Thyroid gland (tissue), 4 donors: Measurements from ENCODE around the gene TNRC6B. TPM values are rescaled to one million over a fixed set of nuclear protein-coding genes. Genes with fewer than 3 reads are reported as not detected.

Experiments used
- DNase-seq, 2 donors: peaks; one replicate each; pipeline ENCODE4 v3.0.0-alpha.2; 2019
- H3K27ac ChIP-seq, 3 donors: fragments of 200-600 bp; sonication (generic); 1 replicate in 2 of 3; 2 replicates in 1 of 3; pipeline ENCODE4 v1.5.1; 2016 to 2019; ENCODE audit warnings: mild to moderate bottlenecking in 1 of 3, moderate library complexity in 1 of 3
- H3K27me3 ChIP-seq: fragments of 200-600 bp; sonication (generic); one replicate; pipeline ENCODE4 v1.5.1; 2019
- H3K36me3 ChIP-seq, 2 donors: fragments of 200-600 bp; sonication (generic); one replicate each; pipeline ENCODE4 v1.5.1; 2016 to 2019
- H3K4me1 ChIP-seq, 2 donors: fragments of 200-600 bp; sonication (generic); one replicate each; pipeline ENCODE4 v1.5.1; 2017 to 2019
- H3K4me3 ChIP-seq, 3 donors: fragments of 200-600 bp; sonication (generic); replicated peaks in 1 of 3; 1 replicate in 2 of 3; 2 replicates in 1 of 3; pipeline ENCODE4 v1.5.1; 2016; ENCODE audit warnings: mild to moderate bottlenecking in 1 of 3
- H3K9me3 ChIP-seq: fragments of 200-600 bp; sonication (generic); one replicate; pipeline ENCODE4 v1.5.1; 2017
- POLR2A ChIP-seq, 2 donors: fragments of 450-650 bp; IDR thresholded peaks; one replicate each; pipeline ENCODE4 v1.6.1; 2017; ENCODE audit warnings: antibody characterized with exemption in 2 of 2, mild to moderate bottlenecking in 2 of 2, moderate library complexity in 1 of 2
- WGBS, 2 donors: methylation state at CpG; one replicate each; pipeline ENCODE4 v1.1.5; 2017; 5-methylcytosine and 5-hydroxymethylcytosine counted together
- intact Hi-C: fragments of 100-400 bp; cut with DNase I; formaldehyde crosslinking; loops from one replicate; pipeline ENCODE4 v1.15.1; 2023
- total RNA-seq, 4 donors: library from RNA; depleted of rRNA; stranded (reverse); fragments of >200 nt; gene quantifications; one replicate each; pipeline ENCODE4 v1.2.3, GENCODE V29; 2016
- TF ChIP-seq, protein P1 (sequence below), 6 experiments: fragments of 200-600 bp in 3 of 6; fragments of 450-650 bp in 3 of 6; sonication (generic) in 3 of 6; IDR thresholded peaks; one replicate each; pipeline ENCODE4 v1.5.1; 2016 to 2019; ENCODE audit warnings: antibody characterized with exemption in 6 of 6, mild to moderate bottlenecking in 2 of 6, inconsistent platforms in 1 of 6, moderate library complexity in 1 of 6

The TNRC6B gene
- total RNA-seq, 4 donors from 2014 or later: 46.1 to 202 (median 114) TPM

DNA sequence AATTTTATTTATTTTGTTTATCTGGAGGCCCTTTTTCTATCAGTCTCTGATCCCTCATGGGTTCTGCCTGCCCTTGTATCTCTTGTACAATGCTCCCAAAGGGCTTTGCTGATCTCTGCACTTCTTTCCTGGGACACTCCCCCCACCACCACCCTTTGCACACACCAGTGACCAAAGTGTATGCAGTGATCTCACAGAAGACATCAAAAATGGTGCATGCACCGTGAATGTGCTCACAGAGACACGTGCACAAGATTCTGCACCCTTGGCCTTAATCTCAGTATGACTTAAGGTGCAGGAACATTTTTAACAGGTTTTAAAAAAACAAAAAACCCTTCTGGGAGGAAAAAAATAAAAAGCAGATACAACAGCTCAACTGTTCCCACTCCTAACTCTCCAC is 156.3 kb downstream of the TNRC6B start:
- TF ChIP-seq, protein P1, sequence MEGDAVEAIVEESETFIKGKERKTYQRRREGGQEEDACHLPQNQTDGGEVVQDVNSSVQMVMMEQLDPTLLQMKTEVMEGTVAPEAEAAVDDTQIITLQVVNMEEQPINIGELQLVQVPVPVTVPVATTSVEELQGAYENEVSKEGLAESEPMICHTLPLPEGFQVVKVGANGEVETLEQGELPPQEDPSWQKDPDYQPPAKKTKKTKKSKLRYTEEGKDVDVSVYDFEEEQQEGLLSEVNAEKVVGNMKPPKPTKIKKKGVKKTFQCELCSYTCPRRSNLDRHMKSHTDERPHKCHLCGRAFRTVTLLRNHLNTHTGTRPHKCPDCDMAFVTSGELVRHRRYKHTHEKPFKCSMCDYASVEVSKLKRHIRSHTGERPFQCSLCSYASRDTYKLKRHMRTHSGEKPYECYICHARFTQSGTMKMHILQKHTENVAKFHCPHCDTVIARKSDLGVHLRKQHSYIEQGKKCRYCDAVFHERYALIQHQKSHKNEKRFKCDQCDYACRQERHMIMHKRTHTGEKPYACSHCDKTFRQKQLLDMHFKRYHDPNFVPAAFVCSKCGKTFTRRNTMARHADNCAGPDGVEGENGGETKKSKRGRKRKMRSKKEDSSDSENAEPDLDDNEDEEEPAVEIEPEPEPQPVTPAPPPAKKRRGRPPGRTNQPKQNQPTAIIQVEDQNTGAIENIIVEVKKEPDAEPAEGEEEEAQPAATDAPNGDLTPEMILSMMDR (IDR thresholded peaks at IDR 0.05): no peak
- Histone ChIP-seq H3K9me3 (no peaks in the 10 kb centered on the region), H3K27ac (no peak overlapping the region), H3K4me1 (peaks cover 0 to 8% of the 10 kb centered on the region in 2 donors), H3K4me3 (no peak overlapping the region), H3K36me3 (peaks cover 0 to 5% of the 10 kb centered on the region in 2 donors), H3K27me3 (no peaks in the 10 kb centered on the region)
- 72 to 77% methylated on average over 2 of the region's 2 CpGs for WGBS, 2 donors
- intact Hi-C loops: no loop called here
- no peak for DNase-seq

DNA sequence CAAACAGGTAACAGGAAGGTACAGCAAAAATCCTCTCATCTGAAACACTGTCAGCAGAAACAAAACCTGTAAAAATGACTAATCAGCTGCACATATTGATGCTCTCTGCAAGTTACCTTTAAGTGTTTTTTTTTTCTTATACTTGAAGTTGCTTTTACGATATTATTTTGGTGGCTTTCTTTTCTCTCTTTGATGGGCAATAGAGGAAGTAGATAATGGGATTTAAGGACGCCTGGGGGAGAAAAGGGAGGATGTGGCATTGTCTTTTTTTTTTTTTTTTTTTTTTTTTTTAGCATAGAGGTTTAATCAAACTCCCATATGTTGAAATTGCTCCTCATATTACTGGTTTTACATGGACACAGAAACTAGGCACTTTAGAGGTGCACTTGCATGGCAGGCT is 157.2 kb downstream of the TNRC6B start:
- H3K4me3 ChIP-seq: no peak overlapping the region
- H3K9me3 ChIP-seq: no peaks in the 10 kb centered on the region
- 62 to 74% methylated on average over 2 of the region's 2 CpGs for WGBS, 2 donors
- H3K4me1 ChIP-seq: peaks cover 0 to 8% of the 10 kb centered on the region in 2 donors
- TF ChIP-seq, protein P1 (IDR thresholded peaks at IDR 0.05): no peak
- no peak for TF ChIP-seq POLR2A (IDR thresholded peaks at IDR 0.05)
- DNase-seq: no peak
- no peaks in the 10 kb centered on the region for H3K27me3 ChIP-seq
- no peak overlapping the region for H3K27ac ChIP-seq
- peaks cover 0 to 5% of the 10 kb centered on the region in 2 donors for H3K36me3 ChIP-seq
- intact Hi-C loops: no loop called here

DNA sequence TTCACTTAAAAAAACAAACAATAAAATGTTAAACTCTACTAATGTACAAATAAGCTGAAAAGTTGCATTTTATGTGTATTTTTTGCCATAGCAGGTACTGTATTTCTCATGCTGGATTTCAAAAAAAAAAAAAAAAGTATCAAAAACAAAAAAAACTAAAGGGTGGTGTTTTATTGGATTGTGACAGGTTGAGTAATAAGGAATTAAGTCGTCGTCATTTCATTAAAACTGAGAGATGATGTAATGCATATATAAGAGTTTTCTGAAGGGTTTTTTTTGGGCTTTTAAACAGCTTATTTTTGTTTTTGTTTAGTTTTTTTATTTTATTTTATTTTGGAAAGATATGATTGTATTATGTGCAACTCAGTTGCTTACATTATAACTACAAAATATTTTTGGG is 157.6 kb downstream of the TNRC6B start:
- TF ChIP-seq, protein P1 (IDR thresholded peaks at IDR 0.05): no peak
- no peak for TF ChIP-seq POLR2A (IDR thresholded peaks at IDR 0.05)
- Histone ChIP-seq H3K27ac (no peak overlapping the region), H3K27me3 (no peaks in the 10 kb centered on the region), H3K4me3 (no peak overlapping the region), H3K4me1 (peaks cover 0 to 8% of the 10 kb centered on the region in 2 donors), H3K36me3 (peaks cover 0 to 5% of the 10 kb centered on the region in 2 donors), H3K9me3 (no peaks in the 10 kb centered on the region)
- WGBS, 2 donors: 65 to 82% methylated on average over 2 of the region's 2 CpGs
- intact Hi-C loops: no loop called here
- DNase-seq: no peak

DNA sequence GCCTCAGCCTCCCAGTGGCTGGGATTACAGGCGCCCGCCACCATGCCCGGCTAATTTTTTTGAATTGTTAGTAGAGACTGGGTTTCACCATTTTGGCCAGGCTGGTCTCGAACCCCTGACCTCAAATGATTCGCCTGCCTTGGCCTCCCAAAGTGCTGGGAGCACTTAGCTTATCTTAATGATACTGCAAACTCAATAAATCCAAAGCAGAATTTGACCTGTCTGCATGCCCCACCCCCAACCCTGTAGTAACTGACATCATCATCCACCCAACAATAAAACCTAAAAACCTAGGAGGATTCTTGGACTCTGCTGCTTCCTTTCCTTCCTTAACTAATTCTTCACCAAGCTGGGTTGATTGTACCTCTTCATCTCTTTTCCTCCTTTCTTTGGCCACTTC is 162.3 kb downstream of the TNRC6B start:
- 95 to 96% methylated on average over 5 of the region's 5 CpGs for WGBS, 2 donors
- intact Hi-C loops: no loop called here
- H3K27me3 ChIP-seq: no peaks in the 10 kb centered on the region
- H3K27ac ChIP-seq: no peak overlapping the region
- H3K4me3 ChIP-seq: no peak overlapping the region
- no peaks in the 10 kb centered on the region for H3K36me3 ChIP-seq
- TF ChIP-seq, protein P1 (IDR thresholded peaks at IDR 0.05): no peak
- TF ChIP-seq POLR2A (IDR thresholded peaks at IDR 0.05): no peak
- H3K9me3 ChIP-seq: no peaks in the 10 kb centered on the region
- DNase-seq: no peak
- H3K4me1 ChIP-seq: no peaks in the 10 kb centered on the region

DNA sequence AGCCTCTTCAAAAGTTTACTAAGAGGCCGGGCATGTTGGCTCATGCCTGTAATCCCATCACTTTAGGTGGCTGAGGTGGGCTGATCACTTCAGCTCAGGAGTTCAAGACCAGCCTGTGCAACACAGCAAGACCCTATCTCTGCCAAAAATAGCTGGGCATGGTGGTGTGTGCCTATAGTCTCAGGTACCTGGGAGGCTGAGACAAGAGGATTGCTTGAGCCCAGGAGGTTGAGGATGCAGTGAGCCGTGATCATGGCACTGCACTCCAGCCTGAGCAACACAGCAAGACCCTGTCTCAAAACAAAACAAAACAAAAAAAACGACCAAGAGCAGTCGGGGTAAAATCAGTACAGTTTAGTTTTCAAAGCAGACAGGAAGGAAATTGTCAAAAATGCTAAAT is 163.9 kb downstream of the TNRC6B start:
- Histone ChIP-seq H3K4me1 (peaks cover 0 to 5% of the 10 kb centered on the region in 2 donors), H3K9me3 (no peaks in the 10 kb centered on the region), H3K36me3 (no peaks in the 10 kb centered on the region), H3K27ac (no peak overlapping the region), H3K4me3 (no peak overlapping the region), H3K27me3 (no peaks in the 10 kb centered on the region)
- intact Hi-C loops: no loop called here
- DNase-seq: no peak
- WGBS, 2 donors: 49% methylated on average over 4 of the region's 4 CpGs
- TF ChIP-seq, protein P1 (IDR thresholded peaks at IDR 0.05): no peak
- TF ChIP-seq POLR2A (IDR thresholded peaks at IDR 0.05): no peak
